H1 (cell line): ENCODE data around the gene SPATA6L.

Source experiments
- CTCF ChIP-seq, 3 experiments: IDR thresholded peaks; 1 replicate in 2 of 3; 2 replicates in 1 of 3; pipeline versions ENCODE4 v1.5.1 to v1.6.1; 2011; ENCODE audit warnings: low read length in 3 of 3, mild to moderate bottlenecking in 3 of 3, inconsistent platforms in 2 of 3, low read depth in 1 of 3, moderate library complexity in 1 of 3; ENCODE audit not compliant: insufficient read depth in 1 of 3; ENCODE audit errors: control extremely low read depth in 1 of 3
- EZH2 ChIP-seq: fragments of 200-600 bp; sonication (generic); IDR thresholded peaks from 2 replicates; pipeline ENCODE4 v1.7.1; 2012; ENCODE audit warnings: low read depth, mild to moderate bottlenecking, moderate library complexity, low read length, inconsistent platforms; ENCODE audit not compliant: severe bottlenecking
- POLR2A ChIP-seq, 2 experiments: IDR thresholded peaks; 1 replicate in 1 of 2; 2 replicates in 1 of 2; pipeline ENCODE4 v1.6.1; 2011; ENCODE audit warnings: low read depth in 2 of 2, low read length in 2 of 2, mild to moderate bottlenecking in 2 of 2; ENCODE audit errors: control extremely low read depth in 1 of 2
- RFX5 ChIP-seq: IDR thresholded peaks from 2 replicates; pipeline ENCODE4 v1.6.1; 2011; ENCODE audit warnings: low read depth, low read length, improper control_type of control experiment, borderline replicate concordance
- TAF1 ChIP-seq: IDR thresholded peaks from 2 replicates; pipeline ENCODE4 v1.6.1; 2011; ENCODE audit warnings: mild to moderate bottlenecking, low read depth, low read length
- USF2 ChIP-seq: IDR thresholded peaks from 2 replicates; pipeline ENCODE4 v1.6.1; 2011; ENCODE audit warnings: low read length, improper control_type of control experiment

DNA sequence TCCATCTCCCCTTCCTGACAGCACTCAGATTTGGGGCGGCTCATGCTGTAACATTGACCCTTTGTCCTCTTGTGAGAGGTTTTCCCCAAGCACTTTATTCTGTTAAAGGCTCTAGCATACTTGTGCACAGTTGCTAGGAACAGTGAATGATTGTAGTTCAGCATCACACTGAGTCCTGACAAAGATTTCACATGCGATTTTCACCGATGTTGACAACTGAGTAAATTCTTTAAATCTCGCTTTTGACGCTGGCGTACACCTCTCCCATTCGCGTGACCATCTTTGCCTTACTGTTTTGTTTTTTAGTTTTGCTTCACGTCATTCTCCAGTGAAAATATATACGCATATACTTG lies 13.9 kb upstream of the SPATA6L start:
- no peak for TF ChIP-seq CTCF (IDR thresholded peaks at IDR 0.05; ENCODE audit: control extremely low read depth in 1 of 3, insufficient read depth in 1 of 3, low read depth in 1 of 3, low read length in 3 of 3)
- TF ChIP-seq EZH2: no peak
- TF ChIP-seq RFX5: no peak
- no peak for TF ChIP-seq POLR2A (IDR thresholded peaks at IDR 0.05; ENCODE audit: control extremely low read depth in 1 of 2, low read depth in 2 of 2, low read length in 2 of 2)
- no peak for TF ChIP-seq USF2
- no peak for TF ChIP-seq TAF1
